Stimulated activated CD8-positive, alpha-beta memory T cell treated with anti-CD3 and anti-CD28 coated beads, Interleukin-7, amount 100 ng/mL, for 1 hour (primary cell): ENCODE measurements around the gene URGCP.
"Not testable (repeated sequence)": the region's sequence is repeated elsewhere in the genome, so short reads cannot be mapped to it uniquely, and the experiment has no call there.

Source experiments
- DNase-seq, 2 donors: peaks; one replicate each; pipeline ENCODE4 v3.0.0-alpha.2; 2020; ENCODE audit warnings: low read depth in 2 of 2

URGCP gene

GRCh38 chr7:43921423-43921822, 15.0 kb upstream of the URGCP start:
- DNase-seq: no peak

- DNase-seq: no peak
Observed at GRCh38 chr7:43915907-43916306, 9.5 kb upstream of the URGCP start.

DNA sequence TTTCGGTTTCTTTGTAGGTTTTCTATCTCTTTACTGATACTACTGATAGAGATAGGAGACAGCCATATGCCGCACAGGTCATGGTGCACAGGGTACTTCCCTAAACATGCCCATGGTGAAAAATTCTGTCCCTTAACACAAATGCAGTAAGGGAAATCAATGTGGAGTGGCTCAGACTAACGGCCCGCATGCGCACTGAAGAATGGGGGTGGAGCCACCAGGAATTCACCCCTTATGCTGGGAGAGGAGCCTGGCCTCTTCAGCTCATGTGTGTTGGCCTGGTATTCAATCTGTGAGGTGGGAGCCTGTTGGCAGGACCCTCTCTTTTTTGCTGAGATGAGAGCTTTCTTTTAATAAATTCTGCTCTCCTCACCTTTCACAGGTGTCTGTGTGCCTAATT, 8.4 kb upstream of the URGCP start:
- no peak for DNase-seq

DNA sequence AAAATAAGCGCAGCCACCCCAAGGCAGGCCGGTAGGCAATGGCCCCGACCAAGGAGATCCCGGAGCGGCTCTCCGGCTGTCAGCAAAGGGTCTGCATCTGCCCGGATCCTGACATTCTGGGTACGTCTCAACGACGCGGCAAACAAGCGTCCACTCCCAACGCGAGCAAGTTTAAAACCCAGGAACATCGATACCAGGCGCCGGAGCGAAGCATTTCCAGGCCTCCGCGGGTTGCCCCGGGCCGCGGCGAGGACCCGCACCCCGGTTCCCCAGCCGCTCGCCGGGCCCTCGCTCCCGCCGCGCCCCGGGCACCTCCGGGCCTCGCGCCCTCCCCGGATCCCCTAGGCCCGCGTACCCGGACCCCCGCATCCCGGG, 453 bp downstream of the URGCP start:
- no peak for DNase-seq

GRCh38 chr7:43905209-43905946, 1.0 kb downstream of the URGCP start:
- DNase-seq: no peak

DNA sequence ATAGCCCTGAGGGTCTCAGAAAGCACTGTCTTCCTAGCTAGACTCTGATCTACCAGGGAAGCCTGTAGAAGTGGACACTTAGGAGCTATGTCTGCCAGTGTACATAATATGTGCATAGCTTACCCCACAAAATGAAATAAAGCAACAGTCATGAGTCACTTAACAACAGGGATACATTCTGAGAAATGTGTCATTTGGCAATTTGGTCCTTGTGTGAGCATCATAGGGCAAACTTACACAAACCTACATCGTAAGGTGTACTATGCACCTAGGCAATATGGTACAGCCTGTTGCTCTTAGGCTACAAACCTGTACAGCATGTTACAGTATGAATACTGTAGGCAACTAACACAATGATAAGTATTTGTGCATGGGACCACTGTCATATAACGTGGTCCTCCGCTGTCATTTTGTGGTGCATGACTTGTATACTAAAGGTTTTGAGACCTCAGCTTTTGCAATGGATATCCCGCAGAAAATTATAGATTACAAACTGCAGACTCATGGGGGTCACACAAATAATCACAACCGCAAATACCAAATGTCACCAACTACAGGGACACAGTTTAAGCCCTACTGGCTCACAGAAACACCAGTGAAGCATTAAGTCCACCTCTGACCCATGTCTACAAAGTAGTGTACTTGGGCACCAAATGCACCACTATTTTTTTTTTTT, 1.7 kb downstream of the URGCP start:
- DNase-seq: no peak

- no peak for DNase-seq
Observed at GRCh38 chr7:43902542-43903054, 3.8 kb downstream of the URGCP start.

GRCh38 chr7:43898571-43898970, 7.8 kb downstream of the URGCP start:
- not testable (repeated sequence) for DNase-seq

- no peak for DNase-seq
Observed at GRCh38 chr7:43895847-43896415, 10.5 kb downstream of the URGCP start.

- no peak for DNase-seq
Observed at GRCh38 chr7:43891069-43891955, 15.1 kb downstream of the URGCP start.

DNA sequence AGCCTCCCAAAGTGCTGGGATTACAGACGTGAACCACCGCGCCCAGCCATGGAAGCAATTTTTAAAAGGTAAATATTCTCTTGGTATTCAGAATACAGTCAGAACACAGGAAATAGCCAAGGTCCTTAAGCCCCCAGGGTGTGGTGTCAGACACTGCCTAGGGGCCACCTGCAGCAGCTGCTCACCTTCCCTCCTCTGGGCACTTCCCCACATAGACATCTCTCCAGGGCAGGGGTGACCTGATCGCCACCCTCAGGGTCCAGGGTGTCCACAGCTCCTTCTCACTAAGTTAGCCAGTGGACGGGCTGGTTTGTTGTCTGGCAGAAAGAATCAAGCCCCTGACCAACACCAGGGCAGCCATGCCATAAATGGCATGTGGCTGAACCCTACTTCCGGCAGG, 15.9 kb downstream of the URGCP start:
- DNase-seq: no peak

DNA sequence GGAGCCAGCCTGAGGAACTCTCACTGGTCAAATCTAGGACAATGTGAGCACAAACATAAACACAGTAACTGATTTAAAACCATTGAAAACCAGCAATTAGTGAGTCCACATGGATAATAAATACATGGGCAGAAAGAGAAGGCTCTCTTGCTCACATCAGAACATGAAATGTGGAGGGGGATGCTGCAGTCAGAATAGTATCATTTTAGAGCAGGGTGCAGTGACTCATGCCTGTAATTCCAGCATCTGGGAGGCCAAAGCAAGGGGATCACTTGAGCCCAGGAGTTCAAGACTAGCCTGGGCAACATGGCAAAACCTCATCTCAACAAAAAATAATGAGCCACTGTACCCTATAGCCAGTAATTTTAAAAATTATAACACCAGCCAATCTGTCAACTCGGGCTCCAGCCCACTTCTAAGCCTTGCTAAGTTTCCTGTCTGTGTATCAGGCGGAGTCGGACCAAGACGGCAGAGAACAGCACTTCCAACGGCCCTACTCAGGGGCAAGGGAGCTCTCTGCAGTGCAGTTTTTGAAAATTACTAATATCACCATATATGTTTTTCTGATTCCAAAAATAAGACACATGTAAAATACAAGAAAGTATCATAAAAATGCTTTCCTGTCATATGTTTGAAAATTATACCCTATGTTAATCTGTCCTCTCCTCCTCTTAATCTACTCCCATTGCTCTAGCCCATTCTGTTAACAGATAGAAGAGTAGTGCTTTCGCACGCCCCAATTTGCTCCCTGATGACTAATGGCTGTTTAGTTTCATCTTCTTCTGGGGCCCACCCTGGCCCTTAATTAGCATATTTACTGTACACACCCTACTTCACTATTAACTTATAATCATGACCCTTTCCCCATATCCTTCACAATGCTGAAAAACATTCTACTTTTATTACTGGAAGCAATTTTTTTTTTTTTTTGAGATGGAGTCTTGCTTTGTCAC, 17.1 kb downstream of the URGCP start:
- no peak for DNase-seq

- no peak for DNase-seq
Observed at GRCh38 chr7:43884617-43885016, 21.8 kb downstream of the URGCP start.

DNA sequence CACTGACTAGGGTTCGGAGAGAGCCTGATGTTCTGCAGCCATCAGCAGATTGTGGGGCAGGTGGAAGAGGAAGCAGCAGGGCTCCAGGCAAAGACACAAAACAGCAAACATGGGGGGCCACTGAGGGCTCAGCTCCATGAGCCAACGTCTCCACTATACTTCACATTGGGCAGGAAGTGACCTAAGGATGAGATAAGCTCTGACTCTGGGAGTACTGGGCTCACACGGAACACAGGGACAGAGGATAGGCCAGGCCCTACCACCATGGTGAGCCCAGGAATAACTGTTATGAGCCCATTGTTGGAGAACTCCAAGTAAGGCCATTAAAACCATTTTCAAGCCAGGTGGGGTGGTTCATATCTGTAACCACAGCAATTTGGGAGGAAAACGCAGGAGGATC, 22.2 kb downstream of the URGCP start:
- no peak for DNase-seq

GRCh38 chr7:43880596-43880995, 25.8 kb downstream of the URGCP start:
- no peak for DNase-seq

DNA sequence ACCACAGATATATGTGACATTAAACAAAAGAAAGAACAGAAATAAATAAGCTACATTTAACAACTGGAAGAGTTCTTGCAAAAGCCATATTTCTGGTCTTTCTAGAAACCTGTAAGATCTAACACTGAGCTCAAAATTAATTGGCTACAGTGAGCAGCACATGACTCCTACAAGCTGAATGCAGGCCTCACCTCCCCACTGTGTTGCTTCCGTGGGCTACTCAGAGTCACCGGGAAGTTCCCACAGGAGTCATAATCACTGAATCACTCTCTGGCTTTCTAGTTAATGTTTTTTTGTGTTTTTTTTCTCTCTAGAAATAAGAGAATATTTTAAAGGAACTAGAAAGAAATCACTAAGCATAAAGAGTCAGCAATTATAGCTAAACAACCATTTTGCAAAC, 26.9 kb downstream of the URGCP start:
- no peak for DNase-seq

- no peak for DNase-seq
Observed at GRCh38 chr7:43878867-43879266, 27.5 kb downstream of the URGCP start.

- DNase-seq: no peak
Observed at GRCh38 chr7:43877968-43878864, 28.2 kb downstream of the URGCP start.

DNA sequence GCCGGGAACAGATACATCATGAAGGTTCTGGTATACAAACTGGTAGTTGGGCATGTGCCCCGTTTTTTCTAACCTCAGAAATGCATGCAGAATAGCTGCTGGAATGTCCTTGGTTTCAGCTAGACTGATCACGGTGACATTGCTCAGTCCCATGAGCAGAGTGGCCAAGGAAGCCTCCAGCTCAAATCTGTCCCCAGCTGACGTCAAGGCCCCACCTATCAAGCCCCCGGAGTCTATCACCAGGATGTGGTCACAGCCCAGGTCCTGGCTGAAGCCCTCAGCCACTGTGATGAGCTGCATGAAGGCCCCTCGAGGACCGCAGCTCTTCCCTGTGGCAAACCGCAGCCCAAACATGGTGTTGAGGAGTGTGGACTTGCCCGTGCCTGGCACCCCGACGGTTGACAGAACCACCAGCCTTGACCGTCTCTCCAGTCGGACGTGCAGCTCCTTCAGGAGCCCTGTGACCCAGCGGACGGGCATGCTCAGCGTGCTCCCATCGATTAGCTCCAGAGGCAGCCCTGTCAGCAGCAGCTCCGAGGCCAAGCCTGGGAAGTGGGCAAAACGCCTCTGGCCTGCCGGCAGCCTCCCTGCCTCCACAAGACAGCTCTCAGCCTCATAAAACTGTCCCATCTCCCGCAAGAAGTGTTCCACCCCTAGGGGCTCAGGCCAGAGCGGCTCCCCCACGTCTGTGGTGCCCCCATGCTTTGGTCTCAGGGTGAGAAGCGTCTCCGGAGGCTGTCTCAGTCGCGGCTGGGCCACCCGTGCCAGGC, 29.2 kb downstream of the URGCP start:
- DNase-seq: no peak
